KMS-11 (cell line): ENCODE measurements around the gene CSMD2.
"Not testable (repeated sequence)": the region's sequence is repeated elsewhere in the genome, so short reads cannot be mapped to it uniquely, and the experiment has no call there.

Experiments used
- H2AFZ ChIP-seq: fragments of 200-600 bp; sonication (generic); 2 replicates; pipeline ENCODE4 v1.6.1; 2016; ENCODE audit warnings: antibody characterized with exemption, mixed run types, low read depth
- H3K27ac ChIP-seq: fragments of 200-600 bp; sonication (generic); 2 replicates; pipeline ENCODE4 v1.6.1; 2016; ENCODE audit warnings: mild to moderate bottlenecking, mixed run types
- H3K27me3 ChIP-seq: fragments of 200-600 bp; sonication (generic); 2 replicates; pipeline ENCODE4 v1.6.1; 2017; ENCODE audit warnings: mild to moderate bottlenecking, low read depth, mixed run types, moderate library complexity; ENCODE audit not compliant: insufficient read depth
- H3K36me3 ChIP-seq: fragments of 200-600 bp; sonication (generic); 2 replicates; pipeline ENCODE4 v1.6.1; 2017; ENCODE audit warnings: mild to moderate bottlenecking, mixed run types; ENCODE audit not compliant: insufficient read depth
- H3K4me1 ChIP-seq: fragments of 200-600 bp; sonication (generic); 2 replicates; pipeline ENCODE4 v1.6.1; 2016; ENCODE audit warnings: mild to moderate bottlenecking, low read depth, mixed run types; ENCODE audit not compliant: poor library complexity, severe bottlenecking
- H3K4me2 ChIP-seq: fragments of 200-600 bp; sonication (generic); 2 replicates; pipeline ENCODE4 v1.7.0; 2016; ENCODE audit warnings: mild to moderate bottlenecking, mixed run types
- H3K4me3 ChIP-seq: fragments of 200-600 bp; sonication (generic); IDR thresholded peaks from 2 replicates; pipeline ENCODE4 v1.6.1; 2017; ENCODE audit warnings: low read depth, low read length, mixed read lengths; ENCODE audit not compliant: insufficient read depth
- H3K79me2 ChIP-seq: fragments of 200-600 bp; sonication (generic); 2 replicates; pipeline ENCODE4 v1.6.1; 2016; ENCODE audit warnings: low read depth, mixed run types; ENCODE audit not compliant: insufficient read depth
- H3K9ac ChIP-seq: fragments of 200-600 bp; sonication (generic); 2 replicates; pipeline ENCODE4 v1.6.1; 2016; ENCODE audit warnings: mild to moderate bottlenecking, mixed run types
- H4K20me1 ChIP-seq: fragments of 200-600 bp; sonication (generic); 2 replicates; pipeline ENCODE4 v1.6.1; 2016; ENCODE audit warnings: mild to moderate bottlenecking, mixed run types; ENCODE audit not compliant: insufficient read depth
- TF ChIP-seq, protein P1 (sequence below): fragments of 200-600 bp; sonication (generic); conservative IDR thresholded peaks from 2 replicates; pipeline ENCODE4 v1.6.1; 2017; ENCODE audit warnings: low read depth, mild to moderate bottlenecking, antibody characterized with exemption, low read length, moderate library complexity, mixed read lengths

The CSMD2 gene

DNA sequence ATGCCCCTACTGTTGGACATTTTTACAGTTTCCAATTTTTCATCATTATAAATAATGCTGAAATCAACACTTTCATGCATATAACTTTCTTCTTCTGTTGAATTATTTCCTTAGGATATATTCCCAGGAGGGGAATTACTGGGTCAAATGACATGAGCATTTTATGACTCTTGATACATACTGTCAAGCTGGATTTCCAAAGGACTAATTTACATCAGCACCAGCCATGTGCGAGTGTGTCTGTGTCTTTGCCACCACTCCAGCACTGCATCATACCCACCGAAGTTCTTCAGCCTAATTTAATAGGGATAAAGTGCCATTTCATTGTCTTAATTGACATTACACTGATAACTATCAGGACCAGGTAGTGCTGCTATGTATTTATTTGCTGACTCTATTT lies 146.7 kb downstream of the CSMD2 start:
- Histone ChIP-seq H2AFZ (no peak overlapping the region), H3K4me3 (no peak overlapping the region), H4K20me1 (no peaks in the 10 kb centered on the region), H3K27me3 (no peaks in the 10 kb centered on the region), H3K27ac (no peak overlapping the region), H3K4me1 (no peaks in the 10 kb centered on the region), H3K79me2 (no peaks in the 10 kb centered on the region), H3K36me3 (no peaks in the 10 kb centered on the region), H3K9ac (no peak overlapping the region), H3K4me2 (no peak overlapping the region)
- TF ChIP-seq, protein P1, sequence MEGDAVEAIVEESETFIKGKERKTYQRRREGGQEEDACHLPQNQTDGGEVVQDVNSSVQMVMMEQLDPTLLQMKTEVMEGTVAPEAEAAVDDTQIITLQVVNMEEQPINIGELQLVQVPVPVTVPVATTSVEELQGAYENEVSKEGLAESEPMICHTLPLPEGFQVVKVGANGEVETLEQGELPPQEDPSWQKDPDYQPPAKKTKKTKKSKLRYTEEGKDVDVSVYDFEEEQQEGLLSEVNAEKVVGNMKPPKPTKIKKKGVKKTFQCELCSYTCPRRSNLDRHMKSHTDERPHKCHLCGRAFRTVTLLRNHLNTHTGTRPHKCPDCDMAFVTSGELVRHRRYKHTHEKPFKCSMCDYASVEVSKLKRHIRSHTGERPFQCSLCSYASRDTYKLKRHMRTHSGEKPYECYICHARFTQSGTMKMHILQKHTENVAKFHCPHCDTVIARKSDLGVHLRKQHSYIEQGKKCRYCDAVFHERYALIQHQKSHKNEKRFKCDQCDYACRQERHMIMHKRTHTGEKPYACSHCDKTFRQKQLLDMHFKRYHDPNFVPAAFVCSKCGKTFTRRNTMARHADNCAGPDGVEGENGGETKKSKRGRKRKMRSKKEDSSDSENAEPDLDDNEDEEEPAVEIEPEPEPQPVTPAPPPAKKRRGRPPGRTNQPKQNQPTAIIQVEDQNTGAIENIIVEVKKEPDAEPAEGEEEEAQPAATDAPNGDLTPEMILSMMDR, result no peak

- not testable (repeated sequence) for H3K27me3 ChIP-seq, H3K9ac ChIP-seq, H3K4me2 ChIP-seq, H3K36me3 ChIP-seq, H3K79me2 ChIP-seq, H2AFZ ChIP-seq, H3K27ac ChIP-seq, H3K4me1 ChIP-seq, H3K4me3 ChIP-seq, H4K20me1 ChIP-seq
Observed at GRCh38 chr1:34016281-34016680, 148.7 kb downstream of the CSMD2 start.

DNA sequence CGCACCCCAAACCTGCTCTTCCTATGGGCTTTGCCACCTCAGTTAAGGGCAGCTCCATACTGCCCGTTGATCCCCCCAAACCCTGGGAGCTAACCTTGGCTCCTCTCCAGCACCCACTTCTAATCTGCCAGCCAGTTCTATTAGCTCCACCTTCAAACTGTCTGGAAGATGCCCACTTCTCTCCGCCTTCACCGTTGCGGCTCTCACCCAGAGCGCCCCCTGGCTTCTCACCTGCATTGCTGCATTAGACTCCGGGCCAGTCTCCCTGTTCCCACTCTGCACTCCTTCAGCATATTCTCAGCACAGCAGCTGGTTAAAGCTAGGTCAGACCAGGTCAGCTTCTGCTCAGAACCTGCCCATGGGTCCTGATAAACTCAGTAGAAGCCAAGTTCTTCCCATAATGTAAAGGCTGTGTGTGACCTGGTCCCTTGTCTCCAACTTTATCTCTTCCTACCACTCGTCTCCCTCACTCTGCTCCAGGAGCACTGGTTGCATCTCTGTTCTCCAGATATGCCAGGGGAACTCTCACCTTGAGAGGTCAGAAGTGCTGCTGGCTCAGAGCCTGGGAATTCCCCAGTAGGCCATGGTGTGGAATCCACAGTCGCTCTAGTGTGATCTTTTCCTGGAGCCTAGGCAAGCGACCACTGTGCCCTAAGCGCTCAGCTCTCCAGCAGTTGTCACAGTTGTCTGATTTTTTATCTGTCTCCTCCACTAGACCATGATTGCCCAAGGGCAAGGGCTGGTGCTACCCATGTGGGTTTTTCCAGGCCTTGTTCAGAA lies 150.9 kb downstream of the CSMD2 start:
- no peaks in the 10 kb centered on the region for H3K36me3 ChIP-seq
- H3K9ac ChIP-seq, result no peak overlapping the region
- TF ChIP-seq, protein P1, result peak; percentile 33; the same call in 1 of the 2 replicates
- no peak overlapping the region for H3K4me2 ChIP-seq
- H2AFZ ChIP-seq, result no peak overlapping the region
- no peaks in the 10 kb centered on the region for H3K4me1 ChIP-seq
- H3K4me3 ChIP-seq, result no peak overlapping the region
- no peaks in the 10 kb centered on the region for H3K79me2 ChIP-seq
- no peaks in the 10 kb centered on the region for H4K20me1 ChIP-seq
- 0 out of 2 replicates have a peak, but pooled peaks cover 4% of the 10 kb centered on the region for H3K27me3 ChIP-seq
- H3K27ac ChIP-seq, result no peak overlapping the region

DNA sequence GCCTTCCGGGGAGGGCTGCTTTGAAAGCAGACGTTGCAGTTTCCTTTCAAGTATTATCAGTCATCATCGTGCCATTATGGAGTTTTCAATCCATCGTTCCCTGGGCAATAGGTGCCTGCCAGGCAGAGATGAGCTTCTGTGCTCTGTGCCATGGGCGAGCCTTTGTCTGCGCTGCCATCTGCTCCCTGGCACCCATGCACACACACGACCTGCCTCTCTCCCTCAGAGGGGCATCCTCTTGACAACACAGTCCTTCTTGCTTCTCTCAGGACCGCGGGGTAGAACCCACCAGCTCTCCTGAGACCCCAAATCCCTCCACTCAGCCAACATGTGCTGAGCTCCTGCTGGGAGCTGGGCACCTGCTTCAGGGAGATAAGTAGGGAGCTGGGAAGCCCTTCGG lies 151.9 kb downstream of the CSMD2 start:
- TF ChIP-seq, protein P1, result no peak
- no peaks in the 10 kb centered on the region for H3K36me3 ChIP-seq
- no peak overlapping the region for H2AFZ ChIP-seq
- no peaks in the 10 kb centered on the region for H4K20me1 ChIP-seq
- no peak overlapping the region for H3K4me2 ChIP-seq
- no peak overlapping the region for H3K9ac ChIP-seq
- H3K79me2 ChIP-seq, result no peaks in the 10 kb centered on the region
- no peak overlapping the region for H3K4me3 ChIP-seq
- H3K27me3 ChIP-seq, result 0 out of 2 replicates have a peak, but pooled peaks cover 4% of the 10 kb centered on the region
- H3K27ac ChIP-seq, result no peak overlapping the region
- H3K4me1 ChIP-seq, result no peaks in the 10 kb centered on the region

GRCh38 chr1:34009340-34009985 lies 155.6 kb downstream of the CSMD2 start:
- Histone ChIP-seq H3K9ac (no peak overlapping the region), H3K79me2 (no peaks in the 10 kb centered on the region), H3K36me3 (no peaks in the 10 kb centered on the region), H3K4me2 (no peak overlapping the region), H3K4me1 (no peaks in the 10 kb centered on the region), H3K4me3 (no peak overlapping the region), H4K20me1 (no peaks in the 10 kb centered on the region), H3K27me3 (0 out of 2 replicates have a peak, but pooled peaks cover 4% of the 10 kb centered on the region), H3K27ac (no peak overlapping the region), H2AFZ (no peak overlapping the region)
- TF ChIP-seq, protein P1, result no peak
